T-helper 1 cell treated with Interleukin-12 subunit alpha and Interleukin-12 subunit beta and Interleukin-4 antibody, amounts not matched to agents 30 μg/mL and 1 μg/mL, for 36 hours (primary cell): Measurements from ENCODE around the gene DMD.

Experiments used
- H3K27ac Mint-ChIP-seq: one replicate; pipeline ENCODE4 v1.8.0; 2021; ENCODE audit warnings: mild to moderate bottlenecking, mixed read lengths
- H3K27me3 Mint-ChIP-seq: one replicate; pipeline ENCODE4 v1.8.0; 2021; ENCODE audit warnings: low read depth, mixed read lengths
- H3K36me3 Mint-ChIP-seq: one replicate; pipeline ENCODE4 v1.8.0; 2021; ENCODE audit warnings: low read depth, mixed read lengths
- H3K4me1 Mint-ChIP-seq: one replicate; pipeline ENCODE4 v1.8.0; 2021; ENCODE audit warnings: low read depth, mixed read lengths
- H3K4me3 Mint-ChIP-seq: one replicate; pipeline ENCODE4 v1.8.0; 2021; ENCODE audit warnings: mild to moderate bottlenecking, moderate library complexity, mixed read lengths
- H3K9me3 Mint-ChIP-seq: one replicate; pipeline ENCODE4 v1.8.0; 2021; ENCODE audit warnings: mixed read lengths

The DMD gene

DNA sequence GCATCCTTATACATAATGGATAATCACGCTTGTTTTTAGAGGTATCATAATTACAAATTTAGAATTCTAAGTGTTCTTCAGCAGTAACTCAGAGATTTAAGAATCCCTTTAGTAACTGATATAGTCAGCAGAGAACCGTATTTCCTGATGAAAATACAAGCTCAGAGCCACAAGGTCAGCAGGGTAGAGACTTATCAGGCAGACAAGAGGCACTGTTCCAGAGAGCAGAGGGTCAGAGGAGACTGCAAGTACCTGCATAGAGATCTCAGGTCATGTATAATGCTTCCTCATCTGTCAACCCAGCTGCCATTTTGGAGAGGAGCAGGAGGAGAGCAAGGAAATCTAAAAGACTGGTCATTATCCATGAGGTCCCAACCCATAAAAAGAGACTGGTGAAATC is 1352.4 kb downstream of the DMD start:
- Mint-ChIP-seq H3K4me1 (no peaks in the 10 kb centered on the region), H3K27me3 (no peaks in the 10 kb centered on the region), H3K36me3 (no peaks in the 10 kb centered on the region), H3K4me3 (no peak overlapping the region), H3K9me3 (no peaks in the 10 kb centered on the region), H3K27ac (no peak overlapping the region)

DNA sequence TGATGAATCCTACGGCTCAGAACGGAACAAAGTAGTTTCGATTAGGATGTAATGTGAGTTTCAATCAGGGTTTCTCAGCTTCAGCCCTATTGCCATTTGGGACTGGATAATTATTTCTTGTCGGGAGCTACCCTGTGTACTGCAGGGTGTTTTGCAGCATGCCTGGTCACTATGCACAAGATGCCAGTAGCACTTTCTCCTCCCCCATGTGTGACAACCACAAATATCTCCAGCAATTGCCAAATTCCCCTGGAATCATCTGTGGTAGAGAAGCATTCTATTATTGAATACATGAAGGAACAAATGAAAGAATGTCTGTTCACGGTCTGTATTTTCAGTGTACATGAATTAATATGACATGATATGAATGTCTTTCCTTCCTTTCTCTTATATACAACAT is 1356.6 kb downstream of the DMD start:
- H3K27ac Mint-ChIP-seq, result no peak overlapping the region
- no peaks in the 10 kb centered on the region for H3K9me3 Mint-ChIP-seq
- no peaks in the 10 kb centered on the region for H3K27me3 Mint-ChIP-seq
- no peak overlapping the region for H3K4me3 Mint-ChIP-seq
- H3K36me3 Mint-ChIP-seq, result no peaks in the 10 kb centered on the region
- H3K4me1 Mint-ChIP-seq, result no peaks in the 10 kb centered on the region

DNA sequence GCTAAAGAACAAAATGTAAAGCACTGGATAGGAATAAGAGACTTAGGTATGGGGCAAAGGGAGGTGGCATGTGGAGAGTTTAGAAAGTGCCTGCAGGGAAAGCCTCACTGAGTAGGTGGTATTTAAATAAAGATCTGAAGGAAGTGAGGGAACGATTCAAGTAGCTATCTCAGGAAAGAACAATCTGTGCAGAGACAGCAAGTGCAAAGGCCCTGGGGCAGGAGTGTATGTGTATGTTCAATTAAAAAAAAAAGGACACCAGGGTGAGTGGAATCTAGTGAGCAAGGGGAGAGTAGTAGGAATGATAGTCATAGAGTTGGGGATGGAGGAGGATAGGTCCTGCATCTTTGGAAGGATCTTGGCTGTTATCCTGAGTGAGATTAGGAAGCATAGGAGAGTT is 1359.6 kb downstream of the DMD start:
- Mint-ChIP-seq H3K27ac (no peak overlapping the region), H3K4me3 (no peak overlapping the region), H3K36me3 (no peaks in the 10 kb centered on the region), H3K9me3 (no peaks in the 10 kb centered on the region), H3K4me1 (no peaks in the 10 kb centered on the region), H3K27me3 (no peaks in the 10 kb centered on the region)

DNA sequence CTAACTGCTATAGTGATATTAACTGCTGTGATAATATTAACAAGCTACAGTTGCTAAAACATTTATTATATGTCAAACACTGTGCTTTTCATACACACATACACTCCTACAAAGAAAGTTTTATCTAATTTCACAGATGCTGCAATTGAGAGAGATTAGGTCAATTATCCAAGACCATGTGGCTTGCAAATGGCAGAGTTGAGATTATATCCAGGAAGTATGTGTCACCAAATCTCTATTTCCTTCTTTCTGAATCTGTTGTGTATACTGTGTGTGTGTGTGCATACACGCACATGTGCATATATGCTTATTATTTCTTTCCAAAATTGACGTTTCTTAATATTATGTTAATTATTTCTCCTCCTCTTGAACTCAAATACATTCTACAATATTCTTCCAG is 1363.6 kb downstream of the DMD start:
- Mint-ChIP-seq H3K4me3 (no peak overlapping the region), H3K9me3 (no peaks in the 10 kb centered on the region), H3K4me1 (no peaks in the 10 kb centered on the region), H3K27ac (no peak overlapping the region), H3K36me3 (no peaks in the 10 kb centered on the region), H3K27me3 (no peaks in the 10 kb centered on the region)

DNA sequence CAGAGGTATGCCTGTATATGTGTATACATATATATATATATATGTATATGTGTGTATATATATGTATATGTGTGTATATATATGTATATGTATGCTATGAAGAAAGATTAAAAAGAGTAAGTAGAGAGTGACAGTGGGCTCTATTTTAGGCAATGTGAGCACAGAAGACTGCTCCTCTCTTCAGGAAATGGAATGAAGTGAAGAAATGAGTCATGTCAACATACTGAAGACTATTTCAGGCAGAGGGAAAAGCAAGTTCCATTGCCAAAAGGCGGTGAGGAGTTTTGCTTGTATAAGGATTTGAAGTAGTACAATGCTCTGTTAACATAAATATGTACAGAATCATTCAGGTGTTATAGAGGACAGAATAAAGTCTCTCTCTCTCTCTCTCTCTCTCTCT is 1366.3 kb downstream of the DMD start:
- Mint-ChIP-seq H3K36me3 (no peaks in the 10 kb centered on the region), H3K27ac (no peak overlapping the region), H3K27me3 (no peaks in the 10 kb centered on the region), H3K4me3 (no peak overlapping the region), H3K4me1 (no peaks in the 10 kb centered on the region), H3K9me3 (no peaks in the 10 kb centered on the region)

DNA sequence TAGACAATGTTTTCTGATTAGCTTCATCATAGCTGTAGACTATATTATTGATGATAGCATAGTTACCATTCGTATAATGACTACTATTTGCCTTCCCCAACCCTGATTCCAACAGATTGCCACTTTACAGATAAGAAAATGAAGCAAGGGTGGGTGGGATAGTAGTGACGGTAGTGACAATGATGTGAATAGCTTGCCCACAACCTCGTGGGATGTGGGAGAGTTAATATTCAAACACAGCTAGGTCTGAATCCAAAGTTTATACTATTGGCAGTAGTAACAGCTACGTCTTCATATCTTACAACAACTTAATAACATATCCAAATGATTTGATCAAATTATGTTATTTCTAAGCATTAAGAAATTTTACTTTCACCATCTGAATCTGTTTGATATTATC is 1372.7 kb downstream of the DMD start:
- no peaks in the 10 kb centered on the region for H3K9me3 Mint-ChIP-seq
- no peak overlapping the region for H3K4me3 Mint-ChIP-seq
- H3K36me3 Mint-ChIP-seq, result no peaks in the 10 kb centered on the region
- no peaks in the 10 kb centered on the region for H3K4me1 Mint-ChIP-seq
- H3K27ac Mint-ChIP-seq, result no peak overlapping the region
- H3K27me3 Mint-ChIP-seq, result no peaks in the 10 kb centered on the region

DNA sequence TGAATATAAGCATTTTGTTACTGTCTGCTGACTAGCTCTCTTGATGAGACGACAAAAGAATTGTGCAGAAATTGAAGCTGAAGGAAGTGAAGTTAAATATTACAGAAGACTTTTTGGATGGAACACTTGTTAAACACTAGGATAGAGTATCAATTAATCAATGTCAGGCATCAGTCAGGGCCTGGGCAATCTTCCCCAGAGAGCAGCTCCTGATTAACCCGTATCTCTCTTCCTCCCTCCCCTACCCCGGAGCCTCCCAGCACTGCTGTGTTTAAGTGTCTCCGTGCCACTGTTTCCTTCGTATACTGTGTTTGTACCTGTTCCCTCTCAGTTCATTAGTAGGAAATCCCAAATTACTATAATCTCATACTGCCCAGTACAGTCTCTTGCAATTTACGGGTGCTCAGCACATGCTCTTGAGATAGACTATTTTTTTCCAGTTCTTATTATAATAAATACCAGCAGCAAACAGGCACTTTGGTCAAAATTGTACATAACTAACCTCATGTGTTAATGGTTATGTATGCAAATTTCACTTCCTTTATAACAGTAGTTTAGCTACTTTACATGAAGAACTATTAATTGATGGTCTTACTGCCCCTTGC is 1373.8 kb downstream of the DMD start:
- Mint-ChIP-seq H3K4me3 (no peak overlapping the region), H3K27me3 (no peaks in the 10 kb centered on the region), H3K27ac (no peak overlapping the region), H3K36me3 (no peaks in the 10 kb centered on the region), H3K9me3 (no peaks in the 10 kb centered on the region), H3K4me1 (no peaks in the 10 kb centered on the region)

DNA sequence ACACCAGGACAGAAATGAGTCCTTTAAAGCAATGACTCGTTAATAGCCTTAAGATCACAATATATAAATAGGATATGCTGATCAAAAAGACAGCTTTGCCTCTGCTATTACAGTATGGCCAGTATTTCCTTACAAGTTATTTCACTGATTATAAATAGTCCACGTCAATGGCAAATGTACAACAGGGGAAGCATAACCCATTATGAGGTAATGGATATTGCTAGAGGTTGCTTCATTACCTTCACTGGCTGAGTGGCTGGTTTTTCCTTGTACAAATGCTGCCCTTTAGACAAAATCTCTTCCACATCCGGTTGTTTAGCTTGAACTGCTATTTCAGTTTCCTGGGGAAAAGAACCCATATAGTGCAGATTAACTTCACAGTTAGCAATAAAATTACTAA is 1374.9 kb downstream of the DMD start:
- Mint-ChIP-seq H3K4me1 (no peaks in the 10 kb centered on the region), H3K36me3 (no peaks in the 10 kb centered on the region), H3K4me3 (no peak overlapping the region), H3K27ac (no peak overlapping the region), H3K27me3 (no peaks in the 10 kb centered on the region), H3K9me3 (no peaks in the 10 kb centered on the region)

DNA sequence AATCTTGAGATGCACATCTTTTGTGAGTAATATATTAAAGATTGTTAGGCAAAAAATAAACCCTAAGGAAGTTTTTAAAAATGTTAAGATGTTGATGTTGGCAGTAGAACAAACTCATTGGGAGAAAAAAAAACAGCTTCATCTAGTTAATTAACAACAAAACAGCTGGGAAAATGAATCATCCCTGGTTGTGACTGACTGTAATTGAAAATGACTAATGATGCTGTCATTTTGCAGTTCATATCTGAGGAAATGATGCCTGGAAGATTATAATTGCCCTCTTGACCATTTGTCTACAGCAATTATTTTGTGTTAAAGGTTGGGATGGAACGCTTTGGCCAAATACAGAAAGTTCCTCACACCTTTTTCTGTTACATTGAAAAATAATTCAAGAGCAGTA is 1379.1 kb downstream of the DMD start:
- Mint-ChIP-seq H3K4me3 (no peak overlapping the region), H3K9me3 (peaks cover 4% of the 10 kb centered on the region), H3K36me3 (no peaks in the 10 kb centered on the region), H3K27me3 (no peaks in the 10 kb centered on the region), H3K27ac (no peak overlapping the region), H3K4me1 (no peaks in the 10 kb centered on the region)

DNA sequence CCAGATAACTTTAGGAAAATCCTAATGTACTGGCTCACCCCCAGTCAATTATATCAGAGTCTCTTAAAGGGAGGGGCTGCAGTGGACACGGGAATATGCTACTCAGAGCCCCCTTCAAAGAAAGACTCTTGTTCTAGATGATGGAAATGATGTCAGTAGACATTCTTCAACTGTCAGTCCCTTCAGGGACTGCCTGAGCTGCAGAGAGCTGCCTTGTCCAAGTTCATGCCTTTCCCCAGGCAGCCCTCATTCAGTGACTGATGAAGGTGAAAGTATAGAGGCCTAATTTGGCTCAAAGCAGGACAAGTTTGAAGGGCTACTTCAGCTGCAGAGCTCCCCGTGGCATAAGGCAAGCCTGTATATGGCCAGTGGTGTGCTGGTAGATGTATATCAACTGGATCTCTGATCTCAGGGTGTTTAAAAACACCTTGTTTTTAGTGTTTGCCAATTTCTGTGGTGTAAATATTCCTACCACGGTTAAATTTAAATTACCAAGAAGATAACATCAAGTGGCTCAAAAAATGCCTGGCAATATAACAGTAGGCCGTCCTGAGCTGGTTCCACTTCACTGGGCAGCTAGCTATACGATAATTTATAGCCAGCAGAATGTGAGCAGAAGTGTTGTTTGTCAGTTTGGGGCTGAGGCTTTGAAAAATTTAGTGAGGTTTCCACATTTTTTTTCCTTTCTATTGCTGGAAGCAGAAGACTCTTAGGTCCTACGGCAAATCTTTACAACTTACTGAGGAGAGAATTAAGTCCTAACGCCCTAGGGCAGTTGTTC is 1390.7 kb downstream of the DMD start:
- Mint-ChIP-seq H3K27me3 (no peaks in the 10 kb centered on the region), H3K27ac (no peak overlapping the region), H3K4me1 (no peaks in the 10 kb centered on the region), H3K9me3 (no peaks in the 10 kb centered on the region), H3K4me3 (no peak overlapping the region), H3K36me3 (no peaks in the 10 kb centered on the region)

DNA sequence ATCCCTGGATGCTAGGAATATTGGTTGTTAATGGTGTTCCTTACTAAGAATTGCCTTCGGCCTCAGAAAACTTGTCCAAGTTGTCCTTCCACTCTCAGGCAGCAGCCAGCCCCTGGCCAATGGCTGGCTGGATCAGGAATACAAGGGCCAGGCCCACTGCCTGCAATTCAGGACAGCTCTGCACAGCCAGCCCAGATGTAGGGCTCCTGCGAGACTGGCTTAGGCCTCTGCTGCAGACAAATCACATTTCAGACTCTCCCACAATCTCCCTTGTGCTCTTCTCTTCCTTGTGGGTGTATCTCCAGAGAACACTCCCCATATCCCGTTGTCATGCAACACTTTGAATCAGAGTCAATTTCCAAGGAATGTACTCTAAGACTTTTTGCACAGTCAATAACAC is 1391.9 kb downstream of the DMD start:
- no peaks in the 10 kb centered on the region for H3K4me1 Mint-ChIP-seq
- H3K4me3 Mint-ChIP-seq, result no peak overlapping the region
- H3K27ac Mint-ChIP-seq, result no peak overlapping the region

DNA sequence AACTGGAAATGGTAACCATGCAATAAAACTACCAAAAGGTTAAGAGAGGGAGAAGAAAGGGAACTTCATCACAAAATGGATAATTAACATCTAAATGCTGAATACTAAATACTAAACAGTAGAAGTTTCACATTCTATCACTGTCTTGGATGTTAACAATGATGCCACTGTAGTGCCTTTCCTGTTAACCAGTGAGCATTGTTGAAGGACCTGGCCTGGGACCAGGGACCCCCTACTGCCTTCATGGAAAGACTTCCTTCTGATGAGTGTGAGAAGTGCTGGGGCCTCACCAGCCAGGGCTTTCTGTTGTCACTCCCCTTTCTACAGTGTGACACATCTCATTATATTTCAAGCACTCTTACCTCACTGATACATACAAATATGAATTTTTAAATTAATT is 1400.2 kb downstream of the DMD start:
- peaks cover 3% of the 10 kb centered on the region for H3K9me3 Mint-ChIP-seq
- no peaks in the 10 kb centered on the region for H3K27me3 Mint-ChIP-seq
- no peaks in the 10 kb centered on the region for H3K4me1 Mint-ChIP-seq
- H3K4me3 Mint-ChIP-seq, result no peak overlapping the region
- H3K36me3 Mint-ChIP-seq, result no peaks in the 10 kb centered on the region
- H3K27ac Mint-ChIP-seq, result no peak overlapping the region

More for the DNA sequence above, 1391.9 kb downstream of the DMD start:
- Mint-ChIP-seq H3K27me3 (no peaks in the 10 kb centered on the region), H3K9me3 (no peaks in the 10 kb centered on the region), H3K36me3 (no peaks in the 10 kb centered on the region)

DNA sequence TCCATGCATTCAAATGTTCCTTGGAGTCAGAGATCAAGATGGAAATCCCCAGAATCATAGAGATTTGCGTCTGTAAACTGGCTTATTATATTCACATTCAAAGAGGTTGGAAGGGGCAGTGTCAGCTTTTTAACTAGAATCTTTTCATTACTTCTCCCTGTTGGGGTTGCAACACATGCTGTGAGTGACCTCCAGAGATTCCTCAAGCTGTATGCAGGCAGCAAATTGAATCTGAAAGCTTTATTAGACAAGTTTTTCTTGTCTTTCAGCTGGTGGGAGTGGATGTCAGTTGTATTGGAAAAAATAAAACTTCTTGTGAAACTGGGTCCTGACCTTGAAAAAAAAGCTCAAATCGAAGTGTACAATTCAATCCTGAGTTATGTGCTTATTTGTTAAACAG is 1403.0 kb downstream of the DMD start:
- Mint-ChIP-seq H3K27ac (no peak overlapping the region), H3K4me1 (no peaks in the 10 kb centered on the region), H3K36me3 (no peaks in the 10 kb centered on the region), H3K27me3 (no peaks in the 10 kb centered on the region), H3K4me3 (no peak overlapping the region), H3K9me3 (peaks cover 8% of the 10 kb centered on the region)

DNA sequence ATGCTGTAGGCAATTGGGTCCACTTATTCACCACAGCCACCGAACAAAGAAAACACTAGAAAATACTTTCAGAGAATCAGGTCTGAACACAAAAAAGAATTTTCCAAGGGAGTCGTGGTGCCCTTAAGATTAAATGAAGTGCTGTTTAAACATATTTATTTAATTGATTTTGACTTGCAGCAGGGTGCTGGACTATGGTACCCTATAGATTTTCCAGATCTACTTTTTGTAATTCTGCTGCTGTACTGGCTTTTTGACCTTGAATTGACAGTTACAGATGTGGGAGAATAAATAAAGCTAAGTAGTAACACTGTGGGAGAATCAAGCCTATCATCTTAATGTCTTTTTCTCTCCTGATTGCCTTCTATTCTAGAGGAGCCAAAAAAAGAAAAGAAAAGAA is 1404.2 kb downstream of the DMD start:
- H3K9me3 Mint-ChIP-seq, result peaks cover 5% of the 10 kb centered on the region
- H3K4me3 Mint-ChIP-seq, result no peak overlapping the region
- H3K27ac Mint-ChIP-seq, result no peak overlapping the region
- H3K4me1 Mint-ChIP-seq, result no peaks in the 10 kb centered on the region
- H3K27me3 Mint-ChIP-seq, result no peaks in the 10 kb centered on the region
- no peaks in the 10 kb centered on the region for H3K36me3 Mint-ChIP-seq

DNA sequence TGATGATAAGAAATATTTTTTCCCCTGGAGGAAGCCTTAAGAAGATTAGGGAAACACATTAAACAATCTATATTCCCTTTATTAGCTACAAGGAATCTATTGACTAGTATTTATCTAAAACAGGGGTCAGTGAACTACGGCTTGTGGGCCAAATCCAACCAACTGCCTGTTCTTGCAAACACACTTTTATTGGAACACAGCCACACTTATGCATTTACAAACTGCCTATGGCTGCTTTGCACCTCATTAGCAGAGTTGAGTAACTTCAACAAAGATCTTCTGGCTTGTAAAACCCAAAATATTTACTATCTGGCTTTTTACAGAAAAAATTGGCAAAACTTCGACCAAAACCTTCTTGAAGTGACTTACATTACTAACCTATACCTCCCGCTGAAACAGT is 1405.6 kb downstream of the DMD start:
- Mint-ChIP-seq H3K27me3 (no peaks in the 10 kb centered on the region), H3K27ac (no peak overlapping the region), H3K36me3 (no peaks in the 10 kb centered on the region), H3K9me3 (peaks cover 5% of the 10 kb centered on the region), H3K4me1 (no peaks in the 10 kb centered on the region), H3K4me3 (no peak overlapping the region)
